ENCODE data around the gene CD52.

CD52 gene

DNA sequence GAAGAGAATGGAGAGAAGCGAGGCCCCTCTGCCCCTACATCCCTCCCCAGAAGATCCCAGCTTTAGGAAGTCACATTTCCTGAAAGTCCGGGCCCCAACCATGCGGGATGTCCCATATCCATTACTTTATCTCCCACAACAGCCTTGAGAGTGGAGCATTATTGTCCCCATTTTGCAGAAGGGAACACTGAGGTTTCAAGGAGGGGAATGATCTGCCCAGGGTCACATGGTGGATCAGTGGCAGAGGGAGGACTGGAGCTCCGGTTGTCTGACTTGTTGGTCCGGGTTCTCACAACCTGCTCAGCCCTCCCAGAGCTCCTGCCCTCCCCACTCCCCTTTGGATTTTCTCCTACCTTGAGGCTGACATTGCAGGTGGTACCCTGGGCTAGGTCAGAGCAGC is 38.3 kb downstream of the CD52 start:
- no peak for DNase-seq (ENCODE audit: low spot score)

DNA sequence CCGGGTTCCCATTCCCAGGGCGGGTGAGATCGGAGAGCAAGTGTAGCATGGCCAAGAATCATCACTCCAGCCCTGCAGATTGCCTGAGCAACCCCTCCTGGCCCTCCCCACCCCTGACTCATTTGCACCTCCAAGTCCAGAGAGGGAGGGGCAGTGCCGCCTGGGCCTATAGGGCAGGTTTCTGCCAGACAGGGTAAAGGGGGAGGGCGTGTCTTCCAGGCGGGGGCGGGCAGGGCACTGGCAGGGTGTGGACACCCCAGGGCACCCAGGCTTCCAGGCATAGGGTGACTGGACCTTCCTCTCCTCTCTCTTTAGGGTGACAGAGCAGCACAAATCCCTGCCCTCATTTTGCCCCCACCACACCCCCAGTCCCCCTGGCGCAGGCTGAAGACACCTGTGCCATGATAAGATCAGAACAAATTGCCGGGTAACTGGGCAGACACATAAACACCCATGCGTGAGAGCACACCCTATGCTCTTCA is 39.4 kb downstream of the CD52 start:
- DNase-seq (ENCODE audit: low spot score): no peak

DNA sequence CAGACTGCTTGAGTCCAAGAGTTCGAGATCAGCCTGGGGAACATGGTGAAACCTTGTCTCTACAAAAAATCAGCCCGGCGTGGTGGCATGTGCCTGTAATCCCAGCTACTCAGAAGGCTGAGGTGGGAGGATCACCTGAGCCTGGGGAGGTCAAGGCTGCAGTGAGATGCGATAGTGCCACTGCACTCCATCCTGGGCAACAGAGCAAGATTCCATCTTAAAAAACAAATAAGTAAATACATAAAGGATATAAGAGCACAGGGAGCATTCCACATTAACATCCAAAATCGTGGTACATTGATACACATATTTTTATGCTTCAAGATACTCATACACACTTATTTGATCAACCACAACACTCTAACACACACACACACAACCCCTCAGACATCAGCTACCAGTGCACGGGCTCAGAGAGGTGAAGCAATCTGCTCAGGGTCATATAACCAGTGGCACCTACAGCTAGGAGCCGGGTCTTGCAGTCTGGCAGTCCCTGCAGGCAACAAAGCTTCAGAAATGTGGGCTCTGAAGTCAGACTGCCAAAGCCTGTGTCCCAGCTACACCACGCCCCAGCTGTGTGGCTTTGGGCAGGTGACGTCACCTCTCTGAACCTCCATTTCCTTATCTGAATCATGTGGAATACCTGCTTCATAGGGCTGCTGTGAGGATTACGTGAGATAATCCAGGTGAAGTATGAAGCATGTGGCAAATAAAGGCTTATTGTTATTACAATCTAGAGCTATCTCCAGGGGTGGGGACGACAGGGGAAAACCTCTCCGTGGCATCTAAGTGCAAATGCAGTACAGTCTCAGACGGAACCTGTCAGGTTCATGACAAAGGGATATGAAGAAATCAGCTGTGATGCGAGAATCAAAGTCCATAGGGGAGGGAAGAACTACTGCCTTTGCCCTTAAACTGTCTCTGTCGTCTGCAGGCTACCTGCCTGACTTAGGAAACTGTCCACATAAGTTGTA is 40.9 kb downstream of the CD52 start:
- DNase-seq (ENCODE audit: low spot score): no peak

DNA sequence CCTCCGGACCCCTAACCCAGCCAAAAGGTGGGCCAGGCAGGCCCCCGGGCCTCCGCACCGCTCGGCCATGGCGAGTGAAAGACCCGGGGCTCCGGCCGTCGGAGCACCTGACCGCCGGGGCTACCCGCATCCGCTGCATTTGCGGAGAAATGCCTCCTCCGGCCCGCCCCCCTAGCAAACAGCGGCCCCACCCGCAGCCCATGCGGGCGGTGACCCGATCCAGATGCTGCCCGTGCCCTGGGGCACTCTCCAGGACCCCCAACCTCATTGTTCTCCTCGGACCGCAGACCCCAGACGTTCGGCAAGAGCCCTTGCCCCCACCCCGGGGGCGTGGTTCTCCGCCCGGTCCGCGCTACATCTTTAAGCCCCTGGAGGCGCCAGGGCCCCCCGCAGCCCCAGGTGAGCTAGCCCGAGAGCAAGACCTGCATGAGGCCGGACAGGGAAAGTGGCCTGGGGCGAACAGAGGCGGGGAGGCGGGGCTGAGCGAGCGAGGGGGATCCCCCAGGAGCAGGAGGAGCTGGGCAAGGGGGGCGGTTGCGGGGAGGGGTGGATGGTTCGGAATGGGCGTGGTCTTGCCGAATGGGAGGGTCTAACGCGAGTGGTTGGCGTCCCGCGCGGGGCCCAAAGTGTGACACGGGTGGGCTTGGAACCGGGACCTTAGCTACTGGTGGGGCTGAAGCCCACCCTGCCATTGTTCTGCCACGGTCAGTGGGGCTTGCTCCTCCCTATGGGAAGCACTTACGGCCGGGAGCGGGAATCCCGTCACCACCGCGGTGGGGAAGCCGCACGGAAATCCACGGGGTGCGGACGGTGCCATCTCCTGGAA is 42.4 kb downstream of the CD52 start:
- no peak for DNase-seq (ENCODE audit: low spot score)

DNA sequence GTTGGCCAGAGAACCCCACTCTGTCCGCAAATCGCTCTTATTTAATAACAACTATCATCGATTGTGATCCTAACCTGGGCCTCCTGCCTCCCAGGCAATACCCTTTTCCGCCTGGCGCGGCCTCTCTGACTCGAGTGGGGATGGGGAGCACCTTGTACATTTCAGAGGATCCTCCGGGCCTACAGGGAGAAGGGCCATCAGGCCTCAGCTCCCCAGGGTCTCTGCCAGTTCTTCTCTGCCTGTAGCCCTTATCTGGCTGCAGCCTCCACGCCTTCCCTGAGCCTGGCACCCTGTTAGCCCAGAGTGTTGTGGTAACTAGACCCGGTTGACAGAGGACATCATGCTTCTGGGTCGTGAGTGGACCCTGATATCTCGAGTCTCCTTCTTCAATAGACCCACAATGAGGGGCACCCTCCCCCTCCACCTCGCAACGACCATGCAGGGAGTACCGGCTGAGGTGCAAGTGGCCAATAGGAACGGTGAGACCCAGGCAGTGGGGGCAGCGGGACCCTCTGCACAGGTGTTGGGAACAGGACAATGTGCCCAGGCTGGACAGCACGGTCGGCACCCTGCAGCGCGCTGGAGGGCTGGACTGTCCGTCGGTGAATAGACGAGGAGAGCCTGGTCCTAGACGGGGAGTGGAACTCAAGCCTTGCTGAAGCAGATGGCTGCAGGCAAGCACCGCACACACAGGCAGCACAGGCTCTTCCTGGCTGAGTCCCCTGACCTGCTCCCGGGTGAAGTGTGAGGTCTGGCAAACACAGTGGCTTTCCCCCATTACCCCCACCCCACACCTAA is 43.2 kb downstream of the CD52 start:
- DNase-seq (ENCODE audit: low spot score): no peak

DNA sequence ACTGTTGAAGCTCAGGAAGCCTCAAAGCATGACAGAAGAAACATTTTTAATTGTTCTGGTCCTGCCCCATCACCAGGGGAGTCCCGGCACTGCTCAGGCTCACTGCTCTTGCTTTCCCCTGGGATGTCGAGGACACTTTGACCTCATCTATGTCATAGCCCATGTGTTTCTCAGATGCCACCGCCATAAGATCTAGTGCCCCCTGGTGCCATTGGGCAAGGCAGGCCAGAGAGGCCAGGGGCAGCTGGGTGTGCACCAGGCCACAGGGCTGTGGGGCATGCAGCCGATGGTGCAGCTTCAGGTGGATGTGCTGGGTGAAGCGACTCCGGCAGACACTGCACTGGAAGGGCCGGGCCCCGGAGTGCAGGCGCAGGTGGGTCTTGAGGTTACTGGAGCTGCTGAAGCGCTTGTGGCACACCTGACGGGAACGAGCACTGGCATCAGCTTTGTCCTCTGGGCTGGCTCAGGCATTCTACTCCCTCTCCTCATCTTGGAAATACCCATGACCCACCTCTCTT is 43.9 kb downstream of the CD52 start:
- no peak for DNase-seq (ENCODE audit: low spot score)

DNA sequence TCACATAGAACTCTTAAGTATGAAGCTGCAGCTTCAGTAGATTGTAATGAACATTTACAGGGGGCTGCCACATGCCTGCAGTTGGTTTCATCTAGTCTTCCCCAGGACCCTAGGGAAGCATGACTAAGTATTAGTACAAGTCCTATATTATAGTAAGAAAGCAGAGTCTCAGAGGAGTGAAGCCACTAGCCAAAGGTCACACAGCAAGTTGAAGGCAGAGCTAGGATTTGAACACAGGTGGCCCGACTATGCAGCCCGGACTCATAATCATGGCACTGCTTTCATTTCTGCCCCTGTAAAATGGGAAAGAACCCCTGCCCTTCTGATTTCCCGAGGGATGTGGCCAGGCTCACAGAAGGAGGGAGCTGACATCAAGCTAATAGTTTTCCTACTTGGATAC is 44.6 kb downstream of the CD52 start:
- no peak for DNase-seq (ENCODE audit: low spot score)

DNA sequence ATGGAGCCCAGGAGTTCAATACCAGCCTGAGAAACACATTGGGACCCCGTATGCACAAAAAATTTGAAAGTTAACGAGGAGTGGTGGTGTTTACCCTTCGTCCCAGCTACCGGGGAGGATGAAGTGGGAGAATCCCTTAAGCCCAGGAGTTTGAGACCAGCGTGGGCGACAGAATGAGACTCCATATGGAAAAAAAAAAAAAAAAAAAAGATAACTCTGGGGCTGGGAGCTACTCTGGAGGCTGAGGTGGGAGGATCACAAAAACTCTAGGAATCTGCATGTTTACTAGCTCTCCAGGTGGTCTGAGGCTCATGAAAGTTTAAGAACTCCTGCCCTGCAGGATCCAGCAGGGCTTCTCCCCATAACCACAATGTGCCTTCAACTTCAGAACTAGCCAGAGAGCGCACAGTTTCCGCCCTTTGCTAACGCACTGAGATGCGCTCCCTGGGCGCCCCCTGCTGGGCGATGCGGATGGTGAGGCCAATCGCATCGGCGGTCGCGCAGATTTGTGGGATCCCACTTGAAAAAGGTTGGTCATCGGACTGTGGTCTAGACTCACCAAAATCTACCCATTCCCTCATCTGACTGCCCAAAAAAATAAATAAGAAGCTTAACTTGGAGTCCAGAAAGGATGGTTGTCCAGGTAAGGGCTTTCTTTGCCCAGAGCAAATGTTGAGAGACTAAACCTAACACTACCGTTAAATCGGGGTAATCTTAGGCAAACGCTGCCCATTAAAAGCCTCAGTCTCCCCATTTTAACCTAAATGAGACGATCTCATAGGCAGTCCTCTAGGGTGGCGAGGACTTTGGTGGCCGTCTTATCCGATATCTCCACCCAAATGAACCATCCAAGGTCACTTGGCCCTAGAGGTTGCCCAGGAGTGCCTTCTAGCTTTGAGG is 46.0 kb downstream of the CD52 start:
- DNase-seq (ENCODE audit: low spot score): peak; percentile 81

DNA sequence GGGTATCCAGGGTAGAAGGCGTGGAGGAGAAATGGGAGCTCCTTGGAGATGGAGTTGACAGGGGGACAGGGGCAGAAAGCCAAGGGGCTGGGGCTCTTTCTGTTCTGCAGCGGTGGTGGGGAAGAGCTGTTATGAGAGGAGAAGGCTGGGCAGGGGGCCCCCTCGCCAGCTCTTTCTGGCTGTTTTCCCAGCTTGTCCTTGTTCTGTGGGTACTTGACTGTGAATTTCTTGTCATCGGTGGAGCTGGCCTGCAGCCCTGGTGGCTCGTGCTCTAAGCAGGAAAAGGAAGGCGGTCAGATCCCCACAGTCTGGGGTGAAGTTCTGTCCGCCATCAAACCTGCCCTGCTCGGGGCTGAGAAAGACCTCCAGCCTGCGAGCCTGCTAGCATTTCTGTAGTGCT is 47.2 kb downstream of the CD52 start:
- no peak for DNase-seq (ENCODE audit: low spot score)

DNA sequence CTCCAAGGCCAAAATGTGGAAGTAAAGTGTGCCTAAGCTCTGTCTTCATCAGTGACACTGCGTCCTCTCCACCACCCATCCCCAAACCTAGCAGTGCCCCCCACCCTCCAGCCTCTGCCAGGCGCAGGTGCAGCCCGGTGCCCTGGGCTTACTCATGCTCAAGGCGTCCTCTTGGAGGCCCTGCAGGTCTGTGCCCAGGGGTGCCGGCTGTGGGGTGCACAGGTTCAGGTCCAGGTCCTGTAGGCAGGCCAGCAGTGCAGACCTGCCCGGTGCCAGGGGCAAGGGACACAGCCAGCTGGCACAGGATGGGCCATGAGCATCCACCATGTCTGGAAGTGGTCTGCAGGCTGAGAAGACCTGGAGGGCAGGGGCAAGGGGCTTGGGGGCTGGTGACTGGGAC is 49.7 kb downstream of the CD52 start:
- DNase-seq (ENCODE audit: low spot score): no peak

DNA sequence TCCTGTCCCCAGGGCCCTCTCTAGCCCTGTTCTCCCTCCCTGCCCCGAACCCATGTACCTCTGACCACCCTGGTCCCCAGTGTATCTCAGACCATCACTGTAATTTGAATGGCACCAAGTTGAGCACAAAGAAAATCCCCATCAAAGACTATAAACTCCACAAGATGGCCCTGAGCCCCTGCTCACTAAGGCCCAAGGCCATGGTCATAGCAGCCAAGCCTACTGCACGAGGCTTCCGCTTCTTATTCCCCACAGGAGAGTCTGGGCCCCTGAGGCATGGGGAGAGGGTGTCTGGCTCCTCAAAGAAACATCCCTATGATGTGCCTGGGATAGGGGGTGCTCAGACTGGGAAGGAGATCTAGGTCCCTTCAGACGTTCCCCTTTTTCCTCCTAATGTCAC is 50.2 kb downstream of the CD52 start:
- no peak for DNase-seq (ENCODE audit: low spot score)

DNA sequence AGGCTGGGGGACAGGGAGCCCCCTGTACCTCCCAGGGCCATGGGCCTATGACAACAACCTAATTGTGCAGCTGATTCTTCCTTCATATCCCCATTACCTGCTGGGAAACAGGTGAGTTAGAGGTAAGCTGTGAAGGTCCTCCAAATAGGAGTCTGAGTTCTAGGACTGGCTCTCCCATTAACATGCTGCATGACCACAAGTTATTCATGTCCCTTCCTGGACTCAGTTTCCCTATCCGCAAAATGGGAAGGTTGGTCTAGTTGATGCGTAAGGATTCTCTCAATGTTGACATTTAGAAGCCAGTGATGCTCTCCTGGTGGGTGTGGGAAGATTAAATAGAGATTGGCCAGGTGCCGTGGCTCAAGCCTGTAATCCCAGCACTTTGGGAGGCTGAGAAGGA is 50.7 kb downstream of the CD52 start:
- DNase-seq (ENCODE audit: low spot score): no peak

Measured in hematopoietic multipotent progenitor cell treated with erythropoietin and hydrocortisone succinate and interleukin-3 and kit ligand, for 17 days (in vitro differentiated cells).